Activated CD4-positive, alpha-beta T cell treated with anti-CD3 and anti-CD28 coated beads, Interleukin-2, Interleukin-6, amounts not matched to agents 100 ng/mL and 50 ng/mL, durations not matched to agents 16 hours and 8 hours (primary cell): ENCODE data around the gene EXOC4.

Experiments
- DNase-seq: peaks from one replicate; pipeline ENCODE4 v3.0.0-alpha.2; 2020

The EXOC4 gene

DNA sequence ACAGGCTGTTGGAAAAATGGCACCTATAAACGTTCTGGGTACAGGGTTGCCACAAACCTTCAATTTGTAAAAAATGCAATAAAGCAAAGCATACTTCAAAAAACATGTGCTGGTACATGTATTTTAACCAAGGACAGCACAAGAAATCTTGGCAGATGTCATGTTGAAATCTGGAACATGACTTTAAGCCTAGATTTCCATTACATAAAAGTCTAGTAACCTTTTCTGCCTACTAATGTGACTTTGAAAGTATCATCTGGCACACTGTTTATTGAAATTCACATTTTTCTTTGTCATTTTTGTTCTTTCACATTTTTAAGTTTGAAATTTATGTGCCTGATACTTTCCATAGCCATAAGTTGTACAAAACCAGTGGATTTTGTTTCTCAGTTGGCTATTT, 296.8 kb downstream of the EXOC4 start:
- no peak for DNase-seq

DNA sequence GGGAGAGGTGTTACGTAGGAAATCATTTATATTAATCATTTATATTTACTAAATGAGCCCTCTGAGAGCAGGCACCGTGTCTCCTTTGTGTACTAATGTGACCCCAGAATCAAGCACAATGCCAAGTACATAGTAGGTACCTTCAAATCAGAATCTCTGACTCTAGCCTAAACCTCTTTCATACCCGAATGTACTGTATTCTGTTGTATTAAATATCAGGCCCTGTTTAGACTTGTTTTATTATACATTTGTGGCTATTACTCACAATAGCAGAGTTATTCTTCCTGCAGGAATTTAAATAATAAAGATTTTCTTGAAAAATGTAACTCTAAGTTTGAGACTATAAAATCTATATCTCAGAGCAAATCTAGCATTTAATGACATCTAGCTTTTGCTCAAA, 297.3 kb downstream of the EXOC4 start:
- no peak for DNase-seq

DNA sequence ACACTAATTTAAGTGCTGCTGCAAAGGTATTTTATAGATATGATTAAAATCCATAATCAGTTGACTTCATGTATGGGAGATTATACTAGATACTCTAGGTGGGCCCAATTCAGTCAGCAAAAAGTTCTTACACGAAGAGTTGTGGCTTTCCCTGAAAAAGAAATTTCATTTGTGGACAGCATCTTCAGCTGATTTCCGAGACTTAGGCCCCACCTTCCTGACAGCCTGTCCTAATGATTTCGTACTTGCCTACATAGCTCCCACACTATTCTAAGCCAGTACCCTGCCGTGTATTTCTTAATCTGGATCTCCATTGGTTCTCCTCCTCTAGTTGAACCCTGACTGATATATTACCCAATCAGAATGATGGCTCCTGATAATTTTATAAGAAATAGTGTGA, 297.9 kb downstream of the EXOC4 start:
- DNase-seq, result no peak

GRCh38 chr7:133551466-133551865, 298.6 kb downstream of the EXOC4 start:
- DNase-seq, result no peak

- no peak for DNase-seq
These were observed 299.2 kb downstream of the EXOC4 start for GRCh38 chr7:133552079-133552478.

DNA sequence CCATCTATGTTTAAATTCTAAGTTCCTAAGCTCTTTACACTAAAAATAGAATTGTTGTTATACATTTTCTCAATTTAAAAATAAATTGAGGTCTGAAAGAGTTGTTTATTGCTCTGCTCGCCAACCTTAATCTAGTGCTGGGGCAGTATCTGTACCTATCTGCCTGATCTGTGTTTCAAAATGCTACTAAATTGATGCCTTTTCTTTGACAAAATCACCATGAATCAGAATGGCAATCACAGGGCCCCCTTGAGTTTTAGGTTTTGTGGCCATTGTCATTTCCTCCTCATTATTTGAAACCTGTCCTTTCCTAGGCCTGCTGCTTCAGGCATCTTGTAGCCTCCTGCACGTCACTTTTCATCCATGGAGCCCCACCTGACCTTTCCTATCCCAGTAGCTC, 301.5 kb downstream of the EXOC4 start:
- no peak for DNase-seq

DNA sequence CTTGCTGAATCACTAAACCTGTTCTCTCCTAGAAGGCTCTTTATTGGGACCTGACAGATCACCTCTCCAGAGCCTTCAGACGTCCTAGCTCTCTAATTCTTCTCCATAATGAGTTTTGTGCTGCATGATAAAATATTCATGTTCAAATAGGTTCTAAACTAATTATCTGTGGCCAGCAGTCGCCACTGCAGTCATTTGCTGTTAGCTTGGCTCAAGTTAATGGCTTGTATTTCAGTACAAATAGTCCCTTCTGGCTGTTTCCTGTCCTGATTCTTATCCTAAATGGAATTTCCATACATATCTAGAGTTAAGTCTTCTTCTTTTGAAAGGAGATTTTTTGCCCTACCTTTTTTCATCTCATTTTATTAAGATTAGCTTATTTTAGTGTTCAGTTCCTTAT, 303.2 kb downstream of the EXOC4 start:
- no peak for DNase-seq

DNA sequence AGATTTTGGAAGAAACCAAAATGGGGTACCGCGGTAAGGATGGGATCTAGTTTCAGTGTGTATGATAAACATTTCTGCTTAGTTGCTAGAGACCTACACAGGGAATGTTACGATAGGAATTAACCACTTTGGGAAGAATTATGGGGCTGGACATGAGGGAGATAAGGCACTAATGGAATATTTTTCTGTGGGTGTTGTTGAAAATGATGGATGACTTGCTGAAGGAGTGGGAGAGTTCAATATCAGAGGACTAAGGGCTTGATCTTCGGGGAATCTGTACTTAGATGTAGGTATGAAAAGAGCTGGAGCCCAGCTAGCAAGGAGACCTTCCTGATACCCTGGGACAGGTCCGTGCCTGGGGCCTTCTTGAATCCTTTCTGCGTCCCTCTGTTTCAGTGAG, 303.7 kb downstream of the EXOC4 start:
- DNase-seq, result no peak

DNA sequence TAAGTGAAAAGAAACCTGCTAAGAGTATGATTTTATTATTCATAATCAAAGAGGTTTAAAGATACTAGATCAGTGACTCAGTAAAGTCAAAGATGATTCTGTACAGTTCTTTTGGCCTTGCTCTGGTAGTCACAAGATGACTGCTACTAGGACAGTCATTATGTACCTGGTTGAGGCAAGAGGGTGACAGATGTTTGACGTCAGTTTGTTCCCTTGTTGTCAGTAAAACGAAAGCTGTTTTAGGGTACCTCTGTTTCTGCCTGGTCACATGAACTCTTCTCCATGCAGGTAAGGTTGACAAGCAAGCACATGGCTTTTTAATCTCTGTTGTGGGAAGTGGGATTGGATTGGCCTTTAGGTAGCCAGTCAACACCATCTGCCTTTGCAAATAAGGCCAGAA, 308.0 kb downstream of the EXOC4 start:
- DNase-seq, result peak; percentile 56

DNA sequence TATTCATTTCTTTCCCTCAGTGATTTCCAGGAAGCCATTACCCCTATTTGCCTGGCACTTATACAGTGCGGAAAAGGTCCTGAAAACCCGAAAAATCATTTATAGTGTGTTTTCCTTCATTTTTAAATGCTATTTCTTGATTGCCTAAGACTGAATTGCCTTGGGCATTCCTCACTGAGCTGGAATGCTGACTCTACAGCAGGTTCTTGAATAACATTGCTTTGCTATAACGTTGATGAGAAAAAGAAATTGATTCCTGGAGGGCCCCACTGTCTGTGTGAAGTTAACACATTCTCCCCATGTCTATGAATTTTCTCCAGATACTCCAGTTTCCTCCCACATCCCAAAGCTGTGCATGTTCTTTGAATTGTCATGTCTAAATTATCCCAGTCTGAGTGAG, 308.5 kb downstream of the EXOC4 start:
- DNase-seq, result no peak

DNA sequence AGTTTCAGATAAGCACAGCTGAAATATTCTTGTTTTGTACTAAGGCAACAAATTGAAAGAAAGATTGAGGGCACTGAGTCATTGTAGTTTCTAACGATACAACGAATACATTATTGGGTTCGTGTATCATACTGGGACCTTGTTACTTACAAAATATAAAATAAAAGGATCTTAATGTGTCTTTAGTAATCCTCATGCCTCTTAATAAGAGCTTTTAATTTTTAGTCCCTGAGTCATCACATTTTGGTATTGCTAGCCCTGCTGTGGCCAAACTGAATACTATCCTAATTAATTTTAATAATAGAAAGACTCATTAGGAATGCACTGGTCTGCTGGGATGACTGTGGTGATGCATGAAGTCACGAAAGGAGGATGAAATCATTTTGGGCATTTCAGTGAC, 309.7 kb downstream of the EXOC4 start:
- no peak for DNase-seq

GRCh38 chr7:133563251-133563650, 310.4 kb downstream of the EXOC4 start:
- no peak for DNase-seq

DNA sequence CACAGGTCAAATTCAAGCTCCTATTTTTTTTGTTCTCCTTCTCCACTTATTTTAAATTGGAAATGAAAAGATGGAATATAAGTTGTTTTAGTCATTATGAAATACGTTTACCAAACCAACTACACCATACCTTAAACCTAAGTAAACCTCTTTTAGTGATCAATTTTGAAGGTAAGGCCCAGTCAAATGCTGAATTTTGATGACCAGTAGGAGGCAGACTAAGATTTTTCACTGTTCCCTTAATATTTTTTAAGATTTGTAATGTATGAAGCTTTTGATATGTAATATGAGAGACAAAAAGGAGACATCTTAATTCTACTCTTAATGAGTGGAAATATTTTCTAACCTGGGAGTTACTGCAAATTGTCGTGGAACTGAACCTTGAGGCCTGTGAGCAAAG, 311.6 kb downstream of the EXOC4 start:
- DNase-seq, result no peak

- DNase-seq, result no peak
These were observed 315.7 kb downstream of the EXOC4 start for GRCh38 chr7:133568544-133568943.

- no peak for DNase-seq
These were observed 317.4 kb downstream of the EXOC4 start for GRCh38 chr7:133570321-133570720.

- DNase-seq, result no peak
These were observed 318.2 kb downstream of the EXOC4 start for GRCh38 chr7:133571076-133571475.

GRCh38 chr7:133572087-133572486, 319.2 kb downstream of the EXOC4 start:
- no peak for DNase-seq

- no peak for DNase-seq
These were observed 320.0 kb downstream of the EXOC4 start for GRCh38 chr7:133572843-133573242.

- DNase-seq, result no peak
These were observed 320.8 kb downstream of the EXOC4 start for GRCh38 chr7:133573554-133574265.

- DNase-seq, result no peak
These were observed 323.0 kb downstream of the EXOC4 start for GRCh38 chr7:133575726-133576440.

GRCh38 chr7:133576612-133577168, 323.8 kb downstream of the EXOC4 start:
- DNase-seq, result no peak

GRCh38 chr7:133582766-133583523, 330.1 kb downstream of the EXOC4 start:
- DNase-seq, result no peak

DNA sequence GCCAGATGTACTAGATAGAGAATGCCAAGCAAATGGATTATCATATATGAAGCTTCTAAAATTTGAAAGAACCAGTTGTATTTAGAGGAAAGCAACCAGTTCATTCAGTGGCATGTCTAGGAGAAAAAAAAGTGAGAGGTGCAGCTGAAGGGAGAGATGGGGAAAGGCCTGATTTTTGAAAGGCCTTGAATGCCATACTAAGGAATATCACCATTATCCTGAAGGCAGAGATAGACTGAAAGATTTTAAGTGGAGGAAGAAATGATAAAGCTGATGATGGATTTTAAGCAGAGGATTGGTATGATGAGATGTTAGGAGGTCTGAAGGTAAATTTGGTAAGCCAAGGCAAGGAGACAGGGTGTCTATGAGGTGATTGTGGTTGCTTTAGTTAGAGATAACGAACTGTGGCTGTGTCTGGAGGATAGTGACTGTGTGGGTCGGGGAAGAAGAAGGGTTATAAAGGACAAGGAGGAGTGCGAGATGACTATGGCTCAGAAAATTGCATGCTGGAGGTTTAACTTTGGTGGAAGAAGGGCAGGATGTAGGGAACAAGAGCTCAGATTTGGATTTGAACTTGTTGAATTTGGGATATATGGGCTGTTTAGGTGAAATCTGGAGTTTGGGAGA, 330.8 kb downstream of the EXOC4 start:
- no peak for DNase-seq
